ENCODE measurements around the gene RABIF.

The RABIF gene

DNA sequence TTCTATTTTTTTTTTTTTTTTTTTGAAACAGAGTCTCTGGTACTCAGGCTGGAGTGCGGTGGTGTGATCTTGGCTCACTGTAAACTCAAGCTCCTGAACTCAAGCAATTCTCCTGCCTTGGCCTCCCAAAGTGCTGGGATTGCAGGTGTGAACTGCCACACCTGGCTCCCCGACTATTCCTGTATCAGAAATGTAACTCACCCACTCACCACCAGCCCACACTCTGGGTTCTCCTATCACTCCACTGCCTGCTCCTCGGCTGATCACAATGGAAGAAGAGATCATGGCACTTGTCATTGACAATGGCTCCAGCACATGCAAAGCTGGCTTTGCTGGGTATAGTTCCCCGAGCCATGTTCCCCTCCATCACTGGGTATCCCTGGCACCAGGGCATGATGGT lies 15.9 kb downstream of the RABIF start:
- TF ChIP-seq, protein P1, sequence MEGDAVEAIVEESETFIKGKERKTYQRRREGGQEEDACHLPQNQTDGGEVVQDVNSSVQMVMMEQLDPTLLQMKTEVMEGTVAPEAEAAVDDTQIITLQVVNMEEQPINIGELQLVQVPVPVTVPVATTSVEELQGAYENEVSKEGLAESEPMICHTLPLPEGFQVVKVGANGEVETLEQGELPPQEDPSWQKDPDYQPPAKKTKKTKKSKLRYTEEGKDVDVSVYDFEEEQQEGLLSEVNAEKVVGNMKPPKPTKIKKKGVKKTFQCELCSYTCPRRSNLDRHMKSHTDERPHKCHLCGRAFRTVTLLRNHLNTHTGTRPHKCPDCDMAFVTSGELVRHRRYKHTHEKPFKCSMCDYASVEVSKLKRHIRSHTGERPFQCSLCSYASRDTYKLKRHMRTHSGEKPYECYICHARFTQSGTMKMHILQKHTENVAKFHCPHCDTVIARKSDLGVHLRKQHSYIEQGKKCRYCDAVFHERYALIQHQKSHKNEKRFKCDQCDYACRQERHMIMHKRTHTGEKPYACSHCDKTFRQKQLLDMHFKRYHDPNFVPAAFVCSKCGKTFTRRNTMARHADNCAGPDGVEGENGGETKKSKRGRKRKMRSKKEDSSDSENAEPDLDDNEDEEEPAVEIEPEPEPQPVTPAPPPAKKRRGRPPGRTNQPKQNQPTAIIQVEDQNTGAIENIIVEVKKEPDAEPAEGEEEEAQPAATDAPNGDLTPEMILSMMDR (conservative IDR thresholded peaks at IDR 0.05; ENCODE audit: low read length) = no peak
- no peak for DNase-seq (ENCODE audit: low read depth)
- no peak overlapping the region for H3K4me3 ChIP-seq (ENCODE audit: low read length)

DNA sequence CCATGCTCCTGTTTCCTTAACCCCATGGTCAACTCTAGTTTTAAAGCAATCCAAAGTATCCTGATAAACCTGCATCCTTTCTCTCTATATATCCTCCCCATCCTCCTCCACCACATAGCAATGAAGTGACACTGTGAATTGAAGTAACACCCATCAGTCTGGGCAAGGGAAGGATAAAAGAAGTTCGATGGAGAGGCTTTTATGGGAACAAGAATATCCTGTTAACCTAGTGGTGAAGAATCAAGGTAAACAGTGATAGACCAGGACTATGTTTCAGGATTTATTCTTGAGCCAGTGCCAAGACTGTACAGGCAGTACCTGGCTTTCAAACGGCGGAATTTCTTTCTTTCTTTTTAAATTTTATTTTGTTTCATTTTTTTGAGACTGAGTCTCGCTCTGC lies 17.6 kb downstream of the RABIF start:
- DNase-seq (ENCODE audit: low read depth) = no peak
- TF ChIP-seq, protein P1 (conservative IDR thresholded peaks at IDR 0.05; ENCODE audit: low read length) = no peak
- no peak overlapping the region for H3K4me3 ChIP-seq (ENCODE audit: low read length)

DNA sequence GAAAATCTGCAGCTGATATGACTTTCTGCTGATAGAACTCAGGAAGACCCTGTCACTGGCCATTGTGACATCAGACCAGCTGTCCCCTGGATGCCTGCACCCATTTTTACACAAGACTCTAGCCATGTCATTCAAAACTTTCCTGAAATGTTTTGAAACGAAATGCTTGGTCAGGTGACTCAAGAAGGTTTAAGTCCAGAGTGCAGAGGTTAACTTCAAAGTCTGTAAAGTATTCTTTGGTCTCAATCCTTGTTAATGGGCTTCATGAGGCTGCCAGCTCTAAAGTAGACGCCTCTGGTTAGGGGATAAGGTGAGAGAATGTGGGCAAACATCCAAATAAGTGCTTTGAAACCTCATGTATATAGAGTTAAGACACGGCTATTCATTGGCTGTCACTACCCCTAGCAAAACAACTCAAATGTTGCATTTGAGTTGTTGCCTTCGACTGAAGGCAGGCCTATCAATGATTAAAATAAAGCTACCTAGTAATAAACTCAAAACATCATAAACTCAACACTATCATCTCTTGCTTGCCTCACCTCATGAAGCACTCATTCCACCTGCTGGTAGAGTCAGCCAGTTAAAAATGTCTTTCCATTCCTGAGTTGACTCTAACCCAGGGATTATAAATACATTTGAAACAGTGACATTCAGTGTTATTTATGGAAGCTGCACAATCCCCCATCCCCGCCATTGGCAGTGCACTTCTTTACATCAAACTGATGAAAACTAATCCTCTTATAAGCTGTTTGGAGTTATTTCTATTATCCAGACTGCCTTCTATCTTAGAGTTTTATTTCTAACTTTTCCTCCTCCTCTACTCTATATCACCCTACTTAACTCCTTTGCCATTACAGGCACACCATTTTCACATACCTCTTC lies 26.0 kb downstream of the RABIF start:
- DNase-seq (ENCODE audit: low read depth) = no peak
- H3K4me3 ChIP-seq (ENCODE audit: low read length) = no peak overlapping the region
- TF ChIP-seq, protein P1 (conservative IDR thresholded peaks at IDR 0.05; ENCODE audit: low read length) = no peak

DNA sequence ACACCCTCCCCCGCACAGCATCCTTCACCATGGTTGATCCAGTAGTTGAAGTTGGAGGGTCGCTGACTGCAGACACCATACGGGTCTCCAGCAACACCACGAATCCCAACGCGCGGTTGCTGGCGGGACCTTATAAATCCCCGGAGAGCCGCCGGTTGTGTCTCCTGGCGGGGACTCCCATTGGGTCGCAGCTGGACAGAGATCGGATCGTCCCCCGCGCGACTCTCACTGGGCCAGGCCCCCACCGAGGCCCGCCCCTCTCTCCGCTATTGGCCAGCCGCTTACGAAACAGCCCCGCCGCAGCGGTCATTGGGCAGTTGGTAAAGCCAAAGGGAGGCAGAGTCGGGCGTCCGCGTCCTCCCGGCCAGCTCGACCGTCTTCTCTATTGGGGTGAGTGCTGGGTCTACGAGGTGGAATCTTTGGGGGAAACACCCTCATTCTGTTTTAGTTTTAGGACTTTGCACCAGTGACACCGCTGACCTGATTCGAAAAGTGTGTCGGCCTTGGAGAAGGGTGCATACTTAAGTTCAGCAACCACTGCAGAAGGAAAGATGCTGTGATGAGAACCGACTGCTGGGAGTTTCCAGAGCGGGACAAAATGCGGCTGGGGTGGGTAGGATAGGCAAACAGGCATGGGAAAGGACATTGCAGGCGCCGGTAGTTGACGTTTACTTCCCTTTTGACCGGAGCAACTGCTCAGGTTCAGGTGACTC lies 27.4 kb downstream of the RABIF start:
- H3K4me3 ChIP-seq (ENCODE audit: low read length) = peak overlapping the region; percentile 72
- TF ChIP-seq, protein P1 (conservative IDR thresholded peaks at IDR 0.05; ENCODE audit: low read length) = no peak
- DNase-seq (ENCODE audit: low read depth) = peak; percentile 80

DNA sequence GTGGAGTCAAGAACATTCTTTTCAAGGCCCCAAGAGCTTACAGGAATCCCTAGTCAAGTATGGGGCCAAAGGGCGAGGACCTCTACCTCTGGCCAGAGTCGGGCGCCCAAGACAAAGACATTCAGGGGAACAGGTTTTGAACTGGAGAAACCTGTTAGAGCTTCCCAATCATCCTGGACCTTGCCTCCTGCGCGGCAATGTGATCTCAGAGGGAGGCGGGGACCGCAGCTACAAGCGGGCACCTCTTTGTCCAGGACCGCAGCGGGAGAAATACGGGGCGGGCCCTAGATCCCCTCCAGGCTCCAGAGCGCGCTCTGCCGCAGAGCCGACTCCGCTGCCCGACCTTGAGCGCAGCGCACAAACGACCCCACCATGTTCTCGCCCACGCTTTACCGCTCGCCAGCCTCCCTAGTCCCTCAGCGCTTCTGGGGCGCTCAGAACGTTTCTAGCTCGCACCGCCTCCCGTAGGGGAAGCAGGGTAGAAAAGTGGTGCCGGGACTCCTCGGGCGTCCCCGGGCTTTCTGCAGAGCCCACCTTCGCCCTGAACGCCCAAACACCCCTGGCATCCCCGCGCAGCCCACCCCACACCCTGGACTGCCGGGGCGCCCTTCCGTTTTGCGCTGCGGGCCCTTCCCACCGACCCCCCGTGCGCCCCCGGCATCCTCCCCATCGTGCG lies 28.1 kb downstream of the RABIF start:
- no peak for DNase-seq (ENCODE audit: low read depth)
- TF ChIP-seq, protein P1 (conservative IDR thresholded peaks at IDR 0.05; ENCODE audit: low read length) = no peak
- peak overlapping the region; percentile 72 for H3K4me3 ChIP-seq (ENCODE audit: low read length)

DNA sequence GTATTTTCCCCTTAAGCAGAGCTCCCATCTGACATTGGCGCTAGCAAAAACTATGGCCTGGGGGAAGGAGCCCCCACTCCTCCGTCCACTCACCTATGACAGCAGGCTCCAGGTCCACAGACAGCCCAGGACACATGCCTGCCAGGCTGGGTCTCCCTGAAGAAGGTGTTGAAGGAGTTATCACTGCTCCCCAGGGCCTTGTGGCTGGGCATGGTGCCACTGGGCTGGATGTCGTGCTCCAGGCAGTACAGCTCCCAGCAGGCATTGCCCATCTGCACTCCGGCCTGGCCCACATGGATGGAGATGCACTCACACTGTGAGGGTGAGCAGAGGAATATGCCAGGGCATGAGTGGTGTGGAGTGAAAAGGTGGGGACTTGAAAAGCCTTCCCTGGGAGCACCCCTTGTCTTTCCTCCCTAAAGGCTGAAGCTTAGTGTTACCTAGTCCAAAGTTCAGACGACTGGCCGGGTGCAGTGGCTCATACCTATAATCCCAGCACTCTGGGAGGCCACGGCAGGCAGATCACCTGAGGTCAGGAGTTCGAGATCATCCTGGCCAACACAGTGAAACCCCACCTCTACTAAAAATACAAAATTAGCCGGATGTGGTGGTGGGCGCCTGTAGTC lies 30.0 kb downstream of the RABIF start:
- H3K4me3 ChIP-seq (ENCODE audit: low read length) = no peak overlapping the region
- TF ChIP-seq, protein P1 (conservative IDR thresholded peaks at IDR 0.05; ENCODE audit: low read length) = no peak
- peak; percentile 41 for DNase-seq (ENCODE audit: low read depth)
